ENCODE data around the gene CHD9. TPM values are rescaled to one million over a fixed set of nuclear protein-coding genes. Genes with fewer than 3 reads are reported as not detected.
A peak's percentile ranks its signal among the peaks of the same experiment; 100 is the strongest.

The CHD9 gene
- polyA plus RNA-seq, 3 donors = 49.8 to 66.6 (median 58.6) TPM

GRCh38 chr16:53191413-53191812 is 136.6 kb downstream of the CHD9 start:
- no peak for DNase-seq (ENCODE audit: low read depth in 3 of 3, low spot score in 2 of 3)

DNA sequence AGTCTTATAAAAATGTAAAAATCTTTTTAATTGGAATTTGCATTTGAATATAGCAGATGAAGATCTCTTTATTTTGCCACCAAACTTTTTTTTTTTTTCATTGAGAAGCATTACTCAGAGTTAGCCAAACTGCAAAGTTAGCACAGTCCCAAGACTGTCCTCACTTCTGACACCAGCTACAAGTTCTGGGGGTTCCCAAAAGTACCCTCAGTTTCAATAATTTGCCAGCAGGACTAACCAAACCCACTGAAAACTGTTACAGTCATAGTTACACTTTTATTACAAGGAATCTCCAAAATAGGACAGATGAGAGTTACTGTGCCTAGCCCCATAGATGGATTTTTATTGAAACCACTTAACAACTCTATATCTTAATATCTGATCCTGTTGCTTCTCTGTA is 144.1 kb downstream of the CHD9 start:
- no peak for DNase-seq (ENCODE audit: low read depth in 3 of 3, low spot score in 2 of 3)

- no peak for DNase-seq (ENCODE audit: low read depth in 3 of 3, low spot score in 2 of 3)
Measured at GRCh38 chr16:53201900-53202299, 147.1 kb downstream of the CHD9 start.

DNA sequence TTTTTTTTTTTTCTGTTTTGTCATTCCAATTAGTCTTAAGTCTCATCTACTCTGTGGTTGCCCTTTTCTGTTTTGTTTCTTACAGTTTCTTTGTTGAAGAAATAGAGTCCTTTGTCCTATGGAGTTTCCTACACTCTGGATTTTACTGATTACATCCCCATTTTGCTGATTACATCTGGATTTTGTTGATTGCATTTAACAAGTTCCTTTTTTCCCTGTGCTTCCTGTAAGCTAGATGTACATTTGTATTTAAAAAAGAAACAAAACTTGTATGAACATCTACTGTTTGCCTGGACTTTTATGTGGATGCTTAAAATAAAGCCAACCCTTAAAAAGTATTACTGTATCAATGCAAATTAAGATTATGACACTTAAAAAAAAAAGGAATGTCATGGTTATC is 147.6 kb downstream of the CHD9 start:
- no peak for DNase-seq (ENCODE audit: low read depth in 3 of 3, low spot score in 2 of 3)

DNA sequence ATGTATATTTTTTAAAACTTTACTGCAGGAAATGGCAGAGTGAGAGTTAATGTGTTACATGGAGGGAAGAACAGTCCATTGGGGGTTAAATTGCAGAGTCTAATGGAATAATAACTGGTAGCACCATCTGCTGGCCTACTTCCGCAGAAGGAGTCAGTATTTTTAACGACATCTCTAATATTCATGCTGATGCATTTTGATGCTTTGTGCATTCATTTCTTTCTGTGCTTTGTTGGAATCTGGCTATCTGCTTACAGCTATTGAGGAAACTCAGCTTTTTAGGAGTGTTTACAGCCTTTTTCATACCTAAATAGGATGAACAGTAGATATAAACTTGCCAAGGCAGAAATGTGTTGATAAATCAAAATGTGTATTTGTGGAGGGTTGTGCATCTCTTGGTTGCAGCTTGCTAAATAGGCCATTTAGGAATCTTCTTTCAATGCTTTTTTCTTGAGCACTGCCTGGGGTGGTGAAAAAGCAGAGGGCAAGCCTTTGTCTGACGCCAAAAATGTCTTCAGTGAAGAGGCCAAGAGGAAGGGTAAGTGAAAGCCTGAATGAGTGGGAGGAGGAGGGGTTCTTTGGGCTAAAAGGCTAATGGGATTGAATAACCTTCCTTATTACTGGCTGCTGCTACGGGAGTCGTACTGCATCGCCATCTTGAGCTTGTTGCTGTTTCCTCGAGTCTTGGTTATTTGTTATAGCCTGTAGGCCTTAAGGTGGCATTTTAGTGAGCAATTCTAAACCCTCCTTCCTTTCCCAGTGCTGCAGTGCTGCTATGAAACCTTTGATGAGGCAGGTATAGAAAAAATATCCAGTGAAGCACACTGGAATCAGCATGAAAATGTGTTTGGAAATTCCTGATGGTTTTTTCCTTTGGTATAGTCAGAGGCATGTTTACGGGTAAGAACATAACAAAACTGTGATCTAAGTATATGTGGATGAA is 153.3 kb downstream of the CHD9 start:
- peak; percentile 85 to 88 (median 86) for DNase-seq (ENCODE audit: low read depth in 3 of 3, low spot score in 2 of 3)

DNA sequence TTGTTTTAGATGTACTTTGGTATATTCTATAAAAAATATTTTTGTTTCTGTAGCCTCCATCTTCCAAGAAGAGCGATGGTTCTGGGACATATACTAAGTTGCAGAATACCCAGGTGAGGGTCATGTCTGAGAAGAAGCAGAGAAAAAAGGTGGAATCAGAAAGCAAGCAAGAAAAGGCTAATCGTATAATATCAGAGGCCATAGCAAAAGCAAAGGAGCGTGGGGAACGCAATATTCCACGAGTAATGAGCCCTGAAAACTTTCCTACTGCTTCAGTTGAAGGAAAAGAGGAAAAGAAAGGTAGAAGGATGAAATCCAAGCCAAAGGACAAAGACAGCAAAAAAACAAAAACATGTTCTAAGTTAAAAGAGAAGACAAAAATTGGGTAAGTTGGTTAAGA is 154.6 kb downstream of the CHD9 start:
- no peak for DNase-seq (ENCODE audit: low read depth in 3 of 3, low spot score in 2 of 3)

GRCh38 chr16:53209877-53210276 is 155.1 kb downstream of the CHD9 start:
- no peak for DNase-seq (ENCODE audit: low read depth in 3 of 3, low spot score in 2 of 3)

DNA sequence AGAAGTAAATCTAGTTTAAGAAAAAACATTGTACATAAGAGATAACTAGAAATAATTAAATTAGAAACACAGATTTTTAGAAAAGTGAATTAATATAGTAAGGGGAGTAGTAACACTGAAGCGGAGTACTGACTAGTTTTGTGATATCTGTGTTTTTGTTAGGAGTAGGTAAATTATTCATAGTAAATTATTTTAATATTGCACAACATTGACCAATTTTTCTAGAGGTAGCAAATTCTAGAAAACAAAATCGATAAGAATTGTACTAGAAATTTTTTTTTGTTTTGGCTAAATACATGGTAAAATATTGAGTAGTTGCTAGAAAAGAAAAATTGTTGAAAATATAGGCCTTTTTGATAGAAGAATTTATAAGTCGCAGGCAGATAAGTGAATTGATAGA is 156.5 kb downstream of the CHD9 start:
- no peak for DNase-seq (ENCODE audit: low read depth in 3 of 3, low spot score in 2 of 3)

DNA sequence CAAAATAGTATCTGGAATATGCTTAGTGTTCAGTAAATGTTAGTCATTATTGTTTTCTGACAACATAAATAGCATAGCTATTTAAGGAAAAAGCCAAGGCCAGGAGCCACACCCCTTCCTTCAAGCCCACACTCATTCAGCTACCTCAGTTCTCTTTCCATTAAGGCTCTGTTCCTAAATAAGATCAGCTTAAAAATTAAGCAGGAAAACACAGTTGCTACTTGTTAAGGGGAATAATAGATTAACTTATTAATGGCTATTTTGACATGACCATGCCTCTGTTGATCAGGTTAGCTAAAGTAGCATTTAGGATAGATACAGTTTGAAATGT is 158.1 kb downstream of the CHD9 start:
- no peak for DNase-seq (ENCODE audit: low read depth in 3 of 3, low spot score in 2 of 3)

DNA sequence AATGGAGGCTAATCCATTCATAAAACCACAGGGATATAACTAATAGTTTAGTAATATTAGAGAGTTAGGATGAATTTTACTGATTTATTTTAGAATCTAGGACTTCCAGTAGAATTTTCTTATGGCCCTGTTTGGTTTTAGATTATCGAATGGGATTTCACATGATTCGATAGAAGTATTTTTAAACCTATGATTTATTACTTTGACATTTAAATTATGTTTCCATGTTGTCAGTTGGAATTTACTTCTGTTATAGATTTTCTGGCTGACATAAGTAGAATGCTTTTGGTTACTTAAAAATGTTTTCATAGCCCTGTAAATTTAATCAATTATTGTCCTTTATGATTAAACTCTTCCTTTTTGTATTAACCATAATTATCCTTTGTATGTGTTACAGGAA is 158.8 kb downstream of the CHD9 start:
- no peak for DNase-seq (ENCODE audit: low read depth in 3 of 3, low spot score in 2 of 3)

DNA sequence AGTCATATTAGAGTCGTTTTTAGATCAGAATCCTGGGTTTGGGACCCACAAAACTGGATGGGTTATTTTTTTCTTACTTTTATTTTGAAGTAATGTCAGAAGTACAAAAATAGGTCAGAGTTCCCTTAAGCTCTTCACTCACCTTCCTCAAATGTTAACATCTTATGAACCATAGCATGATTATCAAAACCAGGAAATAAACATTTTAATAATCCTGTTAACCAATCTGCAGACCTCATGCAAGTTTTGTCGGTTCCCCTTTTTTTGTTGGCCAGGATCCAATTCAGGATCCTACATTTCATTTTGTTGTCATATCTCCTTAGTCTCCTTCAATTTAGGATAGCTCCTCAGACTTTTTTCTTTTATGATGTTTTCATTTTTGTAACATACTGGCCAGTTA is 162.0 kb downstream of the CHD9 start:
- no peak for DNase-seq (ENCODE audit: low read depth in 3 of 3, low spot score in 2 of 3)

- no peak for DNase-seq (ENCODE audit: low read depth in 3 of 3, low spot score in 2 of 3)
Measured at GRCh38 chr16:53219371-53219770, 164.6 kb downstream of the CHD9 start.

GRCh38 chr16:53219795-53220454 is 165.1 kb downstream of the CHD9 start:
- DNase-seq (ENCODE audit: low read depth in 3 of 3, low spot score in 2 of 3) = no peak

GRCh38 chr16:53220585-53220984 is 165.8 kb downstream of the CHD9 start:
- no peak for DNase-seq (ENCODE audit: low read depth in 3 of 3, low spot score in 2 of 3)

- no peak for DNase-seq (ENCODE audit: low read depth in 3 of 3, low spot score in 2 of 3)
Measured at GRCh38 chr16:53224951-53225533, 170.3 kb downstream of the CHD9 start.

DNA sequence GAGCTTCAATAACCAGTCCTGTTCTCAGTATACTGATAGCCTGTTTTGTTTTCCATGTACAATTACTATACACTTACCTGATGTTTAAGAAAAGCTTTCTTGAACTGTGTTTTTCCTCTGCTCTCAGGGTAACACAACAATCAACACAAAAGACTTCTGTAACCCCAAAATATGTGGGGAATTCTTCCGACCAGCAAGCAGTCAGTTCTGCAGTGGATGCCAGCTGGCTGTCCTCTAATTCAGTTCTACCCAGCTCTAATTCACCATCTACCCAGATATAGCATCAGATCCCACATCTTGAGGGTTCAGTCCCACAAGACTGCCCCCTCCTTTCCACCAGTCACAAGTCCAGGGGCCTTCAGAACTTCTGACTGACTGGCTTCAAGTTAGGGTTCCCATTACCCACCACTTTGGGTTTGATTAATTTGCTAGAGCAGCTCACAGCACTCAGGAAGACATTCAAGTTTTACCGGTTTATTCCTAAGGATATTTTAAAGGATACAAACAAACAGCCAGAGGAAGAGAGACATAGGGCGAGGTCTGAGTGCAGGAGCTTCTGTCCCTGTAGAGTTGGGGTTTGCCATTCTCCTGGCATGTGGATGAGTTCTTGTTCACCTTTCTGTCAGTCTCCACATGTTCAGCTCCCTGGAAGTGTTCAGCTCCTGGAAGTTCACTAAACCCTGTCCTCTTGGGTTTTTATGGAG is 178.2 kb downstream of the CHD9 start:
- DNase-seq (ENCODE audit: low read depth in 3 of 3, low spot score in 2 of 3) = no peak

- DNase-seq (ENCODE audit: low read depth in 3 of 3, low spot score in 2 of 3) = no peak
Measured at GRCh38 chr16:53234836-53235235, 180.0 kb downstream of the CHD9 start.

GRCh38 chr16:53235851-53236250 is 181.1 kb downstream of the CHD9 start:
- DNase-seq (ENCODE audit: low read depth in 3 of 3, low spot score in 2 of 3) = no peak

GRCh38 chr16:53249331-53249730 is 194.5 kb downstream of the CHD9 start:
- no peak for DNase-seq (ENCODE audit: low read depth in 3 of 3, low spot score in 2 of 3)

GRCh38 chr16:53257001-53257400 is 202.2 kb downstream of the CHD9 start:
- no peak for DNase-seq (ENCODE audit: low read depth in 3 of 3, low spot score in 2 of 3)

DNA sequence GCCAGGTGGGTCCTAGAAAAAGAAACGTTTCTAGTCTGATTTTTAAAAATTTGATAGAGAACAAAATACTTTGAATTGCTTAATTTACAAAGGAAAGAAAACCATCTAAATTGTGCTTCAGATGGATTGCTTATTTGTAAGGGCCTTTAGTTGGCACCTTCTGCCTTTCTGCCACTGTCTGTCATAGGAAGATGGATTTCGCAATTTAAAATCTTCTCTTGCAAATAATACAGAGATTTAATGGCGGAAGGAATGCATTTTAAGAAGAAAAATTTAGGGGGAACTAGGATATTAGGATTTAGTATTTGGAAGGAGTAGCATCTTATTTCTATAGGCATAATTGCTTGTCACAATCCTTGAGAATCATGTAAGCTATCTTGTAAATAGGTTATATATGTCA is 204.0 kb downstream of the CHD9 start:
- DNase-seq (ENCODE audit: low read depth in 3 of 3, low spot score in 2 of 3) = no peak
